Pancreas (tissue), 10 donors: ENCODE data around the gene INCENP. TPM values are rescaled to one million over a fixed set of nuclear protein-coding genes. Genes with fewer than 3 reads are reported as not detected.

Experiments used
- ATAC-seq, 4 donors: fragments of 200-7000 bp; cut with Tn5 transposase; one replicate each; pipeline versions ENCODE4 v1.8.0 to v1.9.1; 2020; ENCODE audit warnings: mild to moderate bottlenecking in 4 of 4, moderate library complexity in 4 of 4
- DNase-seq, 6 donors: peaks; one replicate each; pipeline ENCODE4 v3.0.0-alpha.2; 2020
- FAIRE-seq: peaks from 2 replicates; lab custom pipeline; 2012; peaks lifted over from hg19 to GRCh38; lab: Jason Lieb, UNC
- H3K27ac ChIP-seq, 4 donors: fragments of 200-600 bp; sonication (generic); 1 replicate in 3 of 4; 2 replicates in 1 of 4; pipeline versions ENCODE4 v1.5.0 to v1.8.0; 2020
- H3K27me3 ChIP-seq, 4 donors: fragments of 200-600 bp; one replicate each; pipeline ENCODE4 v1.8.0; 2021
- H3K36me3 ChIP-seq, 3 donors: fragments of 200-600 bp; sonication (generic) in 1 of 3; one replicate each; pipeline versions ENCODE4 v1.5.0 to v1.8.0; 2020 to 2021
- H3K4me1 ChIP-seq, 3 donors: fragments of 200-600 bp; one replicate each; pipeline ENCODE4 v1.8.0; 2021
- H3K4me3 ChIP-seq, 4 donors: fragments of 200-600 bp; sonication (generic) in 2 of 4; one replicate each; pipeline versions ENCODE4 v1.5.0 to v1.8.0; 2020 to 2021
- H3K9me3 ChIP-seq, 4 donors: fragments of 200-600 bp; one replicate each; pipeline ENCODE4 v1.8.0; 2021
- CTCF ChIP-seq, 4 donors: fragments of 200-600 bp; sonication (generic) in 3 of 4; IDR thresholded peaks; one replicate each; pipeline versions ENCODE4 v1.5.0 to v1.8.0; 2021; ENCODE audit warnings: antibody characterized with exemption in 4 of 4
- WGBS, 2 donors: extraction: QIAGEN DNeasy Blood & Tissue Kit; methylation state at CpG; one replicate each; pipeline ENCODE4 v1.1.7; 2013; 5-methylcytosine and 5-hydroxymethylcytosine counted together
- intact Hi-C, 3 donors: fragments of 100-400 bp; cut with DNase I; formaldehyde crosslinking; loops; one replicate each; pipeline versions ENCODE4 v1.11.1 to v1.14.2; 2022
- polyA plus RNA-seq, 2 donors: library from polyadenylated mRNA; stranded (reverse); fragments of 200-250 nt; gene quantifications; one replicate each; pipeline ENCODE4 v1.2.3, GENCODE V29; 2013
- total RNA-seq, 6 donors: library from RNA; stranded (reverse); fragmentation: NEBNext Ultra II Directional in 4 of 6; extraction: Animal tissue kit (Norgen Biotek cat#: 25700) in 4 of 6; gene quantifications; one replicate each; pipeline versions ENCODE4 v1.2.1 to v1.2.4, GENCODE V29; 2021 to 2023
- donor health status: healthy with polysubstance abuse.
- donor health status: DM: no; HTN: no; CAD: no; lungs with moderate emphysema.
- donor health status: DM: no; HTN: no; CAD: no.
- donor health status: control.
- donor health status: control.
- donor health status: Bipolar disorder and iron deficiency.
- donor health status: DM: yes; HTN: yes; CAD: no.
- donor health status: DM: no; HTN: no; CAD: no.
- donor health status: DM: no; HTN: no; CAD: no.
- donor health status: DM: yes; HTN: yes; CAD: no.

The INCENP gene
- total and polyA plus RNA-seq, 8 donors, result 3.7 to 15.0 (median 7.0) TPM

- Histone ChIP-seq H3K9me3 (no peaks in the 10 kb centered on the region), H3K36me3 (no peaks in the 10 kb centered on the region), H3K4me1 (peaks cover 0 to 9% (median 6%) of the 10 kb centered on the region in 3 donors), H3K27me3 (no peaks in the 10 kb centered on the region), H3K27ac (no peak overlapping the region), H3K4me3 (no peak overlapping the region)
- intact Hi-C loops, result no loop called here
- DNase-seq (no peak), ATAC-seq (no peak), FAIRE-seq (no peak)
- TF ChIP-seq CTCF (IDR thresholded peaks at IDR 0.05), result no peak
- WGBS, 2 donors, result 66 to 72% methylated on average over 5 of the region's 5 CpGs
Observed at GRCh38 chr11:62120431-62120830, 3.4 kb upstream of the INCENP start.

GRCh38 chr11:62122076-62122475 lies 1.7 kb upstream of the INCENP start:
- TF ChIP-seq CTCF (IDR thresholded peaks at IDR 0.05), result no peak
- Histone ChIP-seq H3K4me3 (no peak overlapping the region), H3K27ac (no peak overlapping the region), H3K9me3 (no peaks in the 10 kb centered on the region), H3K27me3 (no peaks in the 10 kb centered on the region), H3K4me1 (peaks cover 0 to 11% (median 8%) of the 10 kb centered on the region in 3 donors), H3K36me3 (no peaks in the 10 kb centered on the region)
- ATAC-seq (no peak), DNase-seq (no peak), FAIRE-seq (no peak)
- 63 to 71% methylated on average over 6 of the region's 6 CpGs for WGBS, 2 donors
- intact Hi-C loops, result no loop called here

- no peak for TF ChIP-seq CTCF (IDR thresholded peaks at IDR 0.05)
- no peak for FAIRE-seq
Observed at GRCh38 chr11:62124186-62125113, 639 bp downstream of the INCENP start.

GRCh38 chr11:62125316-62125715 lies 1.5 kb downstream of the INCENP start:
- Histone ChIP-seq H3K27ac (no peak overlapping the region), H3K9me3 (no peaks in the 10 kb centered on the region), H3K4me3 (peak overlapping the region in 1 of 4 donors; percentile 96), H3K27me3 (no peaks in the 10 kb centered on the region), H3K36me3 (peaks cover 0 to 3% (median 0%) of the 10 kb centered on the region in 3 donors), H3K4me1 (peaks cover 0 to 11% (median 8%) of the 10 kb centered on the region in 3 donors)
- ATAC-seq, result no peak
- intact Hi-C loops, result no loop called here
- TF ChIP-seq CTCF (IDR thresholded peaks at IDR 0.05), result no peak
- FAIRE-seq, result no peak
- DNase-seq, result peak in 1 of 6 donors; percentile 34
- WGBS, 2 donors, result 33 to 43% methylated on average over 4 of the region's 4 CpGs

More at GRCh38 chr11:62124186-62125113, 639 bp downstream of the INCENP start:
- peaks cover 0 to 11% (median 8%) of the 10 kb centered on the region in 3 donors for H3K4me1 ChIP-seq
- WGBS, 2 donors, result 2 to 4% methylated on average over 39 of the region's 39 CpGs
- H3K27me3 ChIP-seq, result no peaks in the 10 kb centered on the region
- DNase-seq (peak in 4 of 6 donors; percentile 37 to 67 (median 54)), ATAC-seq (peak; percentile 48 to 57 (median 49))
- H3K27ac ChIP-seq, result peak overlapping the region in 2 of 4 donors; percentile 23 to 41
- peak overlapping the region; percentile 67 to 97 (median 90) for H3K4me3 ChIP-seq
- no peaks in the 10 kb centered on the region for H3K36me3 ChIP-seq
- H3K9me3 ChIP-seq, result no peaks in the 10 kb centered on the region
- intact Hi-C loops, result no loop called here
